ENCODE data around the gene CLMN.

GRCh38 chr14:95320955-95321600, 1.4 kb upstream of the CLMN start:
- TF ChIP-seq CTCF (IDR thresholded peaks at IDR 0.05) (no peak), POLR2A (IDR thresholded peaks at IDR 0.05) (no peak)
